HepG2 (cell line): ENCODE measurements around the gene SSC5D. TPM values are rescaled to one million over a fixed set of nuclear protein-coding genes. Genes with fewer than 3 reads are reported as not detected.

ENCODE experiments used
- ATAC-seq: fragments of 200-7000 bp; cut with Tn5 transposase; 3 replicates; pipeline ENCODE4 v1.9.1; 2020; ENCODE audit warnings: mild to moderate bottlenecking, moderate library complexity
- BruUV-seq: library from RNA; stranded (reverse); fragments of 400-500 nt; replicated peaks from 2 replicates; lab custom pipeline; 2021; lab: Mats Ljungman, UMichigan
- CTCF ChIA-PET: fragments of 300-600 bp; formaldehyde crosslinking; extraction: SDS; loops from one replicate; lab custom pipeline; 2021; ENCODE audit warnings: low total read pairs, inconsistent platforms, low intra/inter-chr PET ratio; lab: Yijun Ruan, JAX
- POLR2A ChIA-PET: fragments of 350-600 bp; sonication (Branson Sonifier 250); formaldehyde crosslinking; loops from one replicate; lab custom pipeline; 2020; ENCODE audit warnings: antibody characterized with exemption, inconsistent platforms; lab: Yijun Ruan, JAX
- DNase-seq: peaks from one replicate; pipeline ENCODE4 v3.0.0-alpha.2; 2015; ENCODE audit warnings: low spot score
- FAIRE-seq: peaks from 3 replicates; lab custom pipeline; 2011; peaks lifted over from hg19 to GRCh38; lab: Jason Lieb, UNC
- H2AFZ ChIP-seq: one replicate; pipeline ENCODE4 v1.6.1; 2011; ENCODE audit warnings: low read length, inconsistent platforms
- H3K27ac ChIP-seq: fragments of 300-600 bp; 3 replicates; pipeline ENCODE4 v1.8.0; 2011; ENCODE audit warnings: mixed run types, mild to moderate bottlenecking, mixed read lengths, low read length, inconsistent platforms; ENCODE audit not compliant: insufficient read depth; ENCODE audit errors: extremely low read length
- H3K27me3 ChIP-seq, 2 experiments: fragments of 200-600 bp in 1 of 2; 2 replicates in 1 of 2; 3 replicates in 1 of 2; pipeline versions ENCODE4 v1.6.0 to v1.8.0; 2011; ENCODE audit warnings: low read length in 2 of 2, mild to moderate bottlenecking in 2 of 2, moderate library complexity in 2 of 2, inconsistent platforms in 1 of 2; ENCODE audit not compliant: insufficient read depth in 2 of 2, control insufficient read depth in 1 of 2
- H3K36me3 ChIP-seq, 2 experiments: fragments of 200-600 bp in 1 of 2; replicated peaks in 1 of 2; 2 replicates in 1 of 2; 3 replicates in 1 of 2; pipeline versions ENCODE4 v1.5.1 to v1.8.0; 2011; ENCODE audit warnings: low read length in 2 of 2, inconsistent platforms in 1 of 2; ENCODE audit not compliant: insufficient read depth in 2 of 2, control insufficient read depth in 1 of 2
- H3K4me1 ChIP-seq: 2 replicates; pipeline ENCODE4 v1.5.1; 2012; ENCODE audit warnings: low read length, inconsistent platforms; ENCODE audit not compliant: insufficient read depth
- H3K4me2 ChIP-seq: 2 replicates; pipeline ENCODE4 v1.6.0; 2011; ENCODE audit warnings: low read depth, low read length, inconsistent platforms
- H3K4me3 ChIP-seq, 3 experiments: fragments of 200-600 bp in 1 of 3; sonication (generic), shearing (Covaris generic) in 1 of 3; replicated peaks in 1 of 3; 2 replicates each; pipeline ENCODE4 v1.5.1; 2011 to 2016; ENCODE audit warnings: low read length in 3 of 3, inconsistent platforms in 2 of 3, low read depth in 2 of 3, mild to moderate bottlenecking in 2 of 3, control low read depth in 1 of 3, mixed read lengths in 1 of 3; ENCODE audit not compliant: insufficient read depth in 1 of 3
- H3K79me2 ChIP-seq: one replicate; pipeline ENCODE4 v1.6.1; 2011; ENCODE audit warnings: low read length, inconsistent platforms; ENCODE audit not compliant: insufficient read depth
- H3K9ac ChIP-seq: 2 replicates; pipeline ENCODE4 v1.6.0; 2011; ENCODE audit warnings: mild to moderate bottlenecking, low read depth, low read length, inconsistent platforms; ENCODE audit not compliant: insufficient read depth
- H3K9me3 ChIP-seq: 2 replicates; pipeline ENCODE4 v1.5.1; 2012; ENCODE audit warnings: mild to moderate bottlenecking, low read length
- H4K20me1 ChIP-seq: 2 replicates; pipeline ENCODE4 v1.6.0; 2011; ENCODE audit warnings: inconsistent platforms, mild to moderate bottlenecking, low read length, moderate library complexity; ENCODE audit not compliant: insufficient read depth
- ATRX ChIP-seq: sonication (generic); formaldehyde crosslinking; IDR thresholded peaks from 2 replicates; pipeline ENCODE4 v1.4.0; 2020; ENCODE audit warnings: missing genetic modification reagents, borderline replicate concordance
- CREB1 ChIP-seq, 2 experiments: fragments of 450-650 bp in 1 of 2; IDR thresholded peaks; 2 replicates each; pipeline ENCODE4 v1.6.1; 2016 to 2017; ENCODE audit warnings: control low read depth in 1 of 2, mild to moderate bottlenecking in 1 of 2, missing compliant biosample characterization in 1 of 2, missing genetic modification characterization in 1 of 2
- MIER2 ChIP-seq: IDR thresholded peaks from 2 replicates; pipeline ENCODE4 v1.6.1; 2016; ENCODE audit warnings: missing biosample characterization, missing genetic modification reagents
- PTBP1 ChIP-seq: fragments of 200-400 bp; formaldehyde crosslinking; IDR thresholded peaks from 2 replicates; pipeline ENCODE4 v1.6.1; 2018; ENCODE audit warnings: low read length, low read depth; ENCODE audit not compliant: poor library complexity, severe bottlenecking
- RERE ChIP-seq: IDR thresholded peaks from 2 replicates; pipeline ENCODE4 v1.6.1; 2016; ENCODE audit warnings: low read depth, missing genetic modification reagents, missing compliant biosample characterization
- ZNF616 ChIP-seq: sonication (generic); formaldehyde crosslinking; IDR thresholded peaks from 2 replicates; pipeline ENCODE4 v1.5.0; 2020; ENCODE audit warnings: low read depth, mild to moderate bottlenecking, missing genetic modification reagents
- ZNF678 ChIP-seq: sonication (generic); formaldehyde crosslinking; IDR thresholded peaks from 2 replicates; pipeline ENCODE4 v1.4.0; 2020; ENCODE audit warnings: mild to moderate bottlenecking, missing genetic modification reagents
- ZNF782 ChIP-seq: sonication (generic); formaldehyde crosslinking; IDR thresholded peaks from 2 replicates; pipeline ENCODE4 v1.4.0; 2020; ENCODE audit warnings: missing genetic modification reagents, mild to moderate bottlenecking, borderline replicate concordance
- WGBS: methylation state at CpG from one replicate; pipeline ENCODE4 v1.1.6; 2017; ENCODE audit warnings: low lambda C conversion rate; 5-methylcytosine and 5-hydroxymethylcytosine counted together
- in situ Hi-C: cut with HindIII; loops from 2 replicates; pipeline ENCODE4 v1.10.0; 2017; ENCODE audit warnings: low pct_unique_long_range_greater_than_20kb; ENCODE audit not compliant: extremely low pct_ligation_motif_present
- intact Hi-C: fragments of 100-400 bp; cut with micrococcal nuclease; formaldehyde crosslinking; loops from one replicate; pipeline ENCODE4 v1.10.0; 2022; ENCODE audit not compliant: unreplicated experiment
- polyA plus RNA-seq, 8 experiments: library from polyadenylated mRNA; depleted of rRNA in 3 of 8; stranded (reverse) in 7 of 8; unstranded in 1 of 8; fragments of >200 nt; fragmentation: Illumina TruSeq in 4 of 8; extraction: Trizol in 4 of 8; gene quantifications; 2 replicates each; pipeline versions ENCODE4 v1.2.1 to v1.2.3, GENCODE V29; 2011 to 2016; ENCODE audit warnings: low read depth in 4 of 8, missing spikeins in 1 of 8, mixed read lengths in 1 of 8; ENCODE audit not compliant: insufficient read depth in 1 of 8
- total RNA-seq, 5 experiments: library from RNA; depleted of rRNA; stranded (reverse); fragments of >200 nt; fragmentation: Illumina TruSeq; extraction: Trizol; gene quantifications; 2 replicates each; pipeline ENCODE4 v1.2.3, GENCODE V29; 2016; ENCODE audit warnings: low read depth in 1 of 5

SSC5D gene
- total and polyA plus RNA-seq, 2 of the 13 experiments (the other 11 are each of a cell fraction or from before 2014, with no cell fraction given): not detected

GRCh38 chr19:55473225-55474012 is 14.8 kb upstream of the SSC5D start:
- in situ Hi-C loops: no loop called here
- peaks cover 7% of the 10 kb centered on the region for H3K79me2 ChIP-seq
- no peak for FAIRE-seq
- CTCF ChIA-PET: no interaction called here
- H3K27ac ChIP-seq: no peak overlapping the region
- no peak for ATAC-seq
- peaks cover 51% of the 10 kb centered on the region for H3K4me1 ChIP-seq
- 85% methylated on average over 15 of the region's 16 CpGs for WGBS
- no peak overlapping the region for H3K4me3 ChIP-seq
- H4K20me1 ChIP-seq: no peaks in the 10 kb centered on the region
- H3K27me3 ChIP-seq: no peaks in the 10 kb centered on the region; a peak in 1 of 5 replicates
- no peak overlapping the region for H2AFZ ChIP-seq
- no peak overlapping the region for H3K4me2 ChIP-seq
- no TSS peak for BruUV-seq
- H3K9ac ChIP-seq: no peak overlapping the region
- no peaks in the 10 kb centered on the region for H3K9me3 ChIP-seq
- no peak for DNase-seq
- intact Hi-C loops: no loop called here
- POLR2A ChIA-PET: interaction anchor here (0.9 to 1.4 kb wide), 3 partner anchors 11 to 151 kb away, joined by 3 to 4 read pairs (median 3); partner anchors contain the start of genes ISOC2, NAT14 and ZNF784
- H3K36me3 ChIP-seq: no peaks in the 10 kb centered on the region
- TF ChIP-seq ZNF782 (CRISPR knock-in tag) (no peak), CREB1 (IDR thresholded peaks at IDR 0.05) (no peak), CREB1 (CRISPR knock-in tag; IDR thresholded peaks at IDR 0.05) (no peak), ATRX (CRISPR knock-in tag) (no peak), RERE (CRISPR knock-in tag) (no peak), ZNF678 (CRISPR knock-in tag) (no peak), MIER2 (CRISPR knock-in tag) (no peak), ZNF616 (no peak), PTBP1 (no peak)
